Upper lobe of right lung (tissue), 1 donor: ENCODE measurements around the gene WWOX. TPM values are rescaled to one million over a fixed set of nuclear protein-coding genes. Genes with fewer than 3 reads are reported as not detected.

Source experiments
- ATAC-seq: fragments of 200-7000 bp; cut with Tn5 transposase; one replicate; pipeline ENCODE4 v1.9.1; 2020; ENCODE audit warnings: mild to moderate bottlenecking, moderate library complexity
- DNase-seq: peaks from one replicate; pipeline ENCODE4 v3.0.0-alpha.2; 2020
- H3K27ac ChIP-seq: fragments of 200-600 bp; one replicate; pipeline ENCODE4 v1.8.0; 2022
- H3K27me3 ChIP-seq: fragments of 200-600 bp; one replicate; pipeline ENCODE4 v1.8.0; 2022; ENCODE audit warnings: mild to moderate bottlenecking
- H3K36me3 ChIP-seq: fragments of 200-600 bp; one replicate; pipeline ENCODE4 v1.8.0; 2022
- H3K4me1 ChIP-seq: fragments of 200-600 bp; one replicate; pipeline ENCODE4 v1.8.0; 2022
- H3K4me3 ChIP-seq: fragments of 200-600 bp; one replicate; pipeline ENCODE4 v1.8.0; 2022; ENCODE audit warnings: mild to moderate bottlenecking
- H3K9me3 ChIP-seq: fragments of 200-600 bp; one replicate; pipeline ENCODE4 v1.8.0; 2022
- intact Hi-C: fragments of 100-400 bp; cut with DNase I; formaldehyde crosslinking; loops from one replicate; pipeline ENCODE4 v1.11.0; 2022
- total RNA-seq: library from RNA; stranded (reverse); fragmentation: NEBNext Ultra II Directional; extraction: Animal tissue kit (Norgen Biotek cat#: 25700); gene quantifications from one replicate; pipeline ENCODE4 v1.2.1, GENCODE V29; 2021
- TF ChIP-seq, protein P1 (sequence below): fragments of 200-600 bp; IDR thresholded peaks from one replicate; pipeline ENCODE4 v1.8.0; 2022; ENCODE audit warnings: antibody characterized with exemption
- donor health status: DM: no; HTN: yes; CAD: no; lungs with severe emphysema.

WWOX gene
- total RNA-seq, 1 donor from 2014 or later = 17.0 TPM

DNA sequence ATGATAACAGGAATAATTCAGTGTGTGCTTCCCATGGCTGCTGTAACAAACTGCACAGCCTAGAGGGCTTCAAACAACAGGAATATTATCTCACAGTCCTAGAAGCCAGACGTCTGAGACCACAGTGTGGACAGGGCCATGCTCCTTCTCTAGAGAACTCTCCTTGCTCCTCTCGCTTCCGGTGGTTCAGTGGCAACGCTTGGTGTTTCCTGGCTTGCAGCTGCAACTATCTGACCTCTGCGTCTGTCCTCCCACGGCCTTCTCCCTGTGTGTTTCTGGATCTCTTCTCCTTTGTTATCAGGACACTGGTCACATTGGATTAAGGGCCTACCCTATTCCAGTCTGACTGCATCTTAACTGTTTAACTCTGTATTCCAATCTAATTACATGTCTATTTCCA lies 1086.7 kb downstream of the WWOX start:
- no peak for DNase-seq

DNA sequence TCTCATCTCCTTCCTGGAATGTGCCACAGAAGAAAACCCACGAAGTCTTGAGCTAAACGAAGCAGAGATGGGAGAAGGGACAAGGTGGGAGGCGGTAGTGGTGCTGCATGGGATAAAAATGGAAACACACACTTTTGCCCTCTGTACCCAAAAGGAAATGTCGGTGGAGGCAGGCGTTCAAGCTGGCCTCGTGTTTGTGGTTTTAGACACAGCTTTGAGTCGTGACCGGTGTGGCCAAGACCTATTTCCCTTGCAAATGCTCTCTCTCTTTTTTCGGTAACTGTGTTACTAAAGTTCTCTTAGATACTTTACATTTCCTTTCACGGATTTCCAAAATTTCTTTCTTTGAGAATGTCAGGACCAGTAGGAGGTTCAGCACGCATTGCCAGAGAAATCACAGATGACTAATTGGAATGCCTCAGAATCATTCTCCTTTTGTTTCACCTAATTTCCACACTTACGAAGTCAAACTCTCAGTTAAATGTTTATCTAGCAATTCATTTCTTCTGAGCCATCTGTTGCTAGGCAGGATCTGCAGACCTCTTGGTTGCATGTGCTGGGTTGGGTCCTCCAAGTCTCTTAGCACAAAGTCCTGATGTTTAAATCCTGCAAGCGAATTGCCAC lies 1088.8 kb downstream of the WWOX start:
- no peak for ATAC-seq
- no peak overlapping the region for H3K27ac ChIP-seq
- no peak overlapping the region for H3K4me3 ChIP-seq
- no peaks in the 10 kb centered on the region for H3K4me1 ChIP-seq
- no peak for DNase-seq
- TF ChIP-seq, protein P1, sequence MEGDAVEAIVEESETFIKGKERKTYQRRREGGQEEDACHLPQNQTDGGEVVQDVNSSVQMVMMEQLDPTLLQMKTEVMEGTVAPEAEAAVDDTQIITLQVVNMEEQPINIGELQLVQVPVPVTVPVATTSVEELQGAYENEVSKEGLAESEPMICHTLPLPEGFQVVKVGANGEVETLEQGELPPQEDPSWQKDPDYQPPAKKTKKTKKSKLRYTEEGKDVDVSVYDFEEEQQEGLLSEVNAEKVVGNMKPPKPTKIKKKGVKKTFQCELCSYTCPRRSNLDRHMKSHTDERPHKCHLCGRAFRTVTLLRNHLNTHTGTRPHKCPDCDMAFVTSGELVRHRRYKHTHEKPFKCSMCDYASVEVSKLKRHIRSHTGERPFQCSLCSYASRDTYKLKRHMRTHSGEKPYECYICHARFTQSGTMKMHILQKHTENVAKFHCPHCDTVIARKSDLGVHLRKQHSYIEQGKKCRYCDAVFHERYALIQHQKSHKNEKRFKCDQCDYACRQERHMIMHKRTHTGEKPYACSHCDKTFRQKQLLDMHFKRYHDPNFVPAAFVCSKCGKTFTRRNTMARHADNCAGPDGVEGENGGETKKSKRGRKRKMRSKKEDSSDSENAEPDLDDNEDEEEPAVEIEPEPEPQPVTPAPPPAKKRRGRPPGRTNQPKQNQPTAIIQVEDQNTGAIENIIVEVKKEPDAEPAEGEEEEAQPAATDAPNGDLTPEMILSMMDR = no peak
- no peaks in the 10 kb centered on the region for H3K9me3 ChIP-seq
- intact Hi-C loops = no loop called here
- H3K27me3 ChIP-seq = no peaks in the 10 kb centered on the region
- H3K36me3 ChIP-seq = no peaks in the 10 kb centered on the region

More for the DNA sequence above, 1086.7 kb downstream of the WWOX start:
- no peak overlapping the region for H3K4me3 ChIP-seq
- H3K27me3 ChIP-seq = no peaks in the 10 kb centered on the region
- H3K9me3 ChIP-seq = no peaks in the 10 kb centered on the region
- no peaks in the 10 kb centered on the region for H3K36me3 ChIP-seq
- intact Hi-C loops = no loop called here
- no peak overlapping the region for H3K27ac ChIP-seq
- H3K4me1 ChIP-seq = no peaks in the 10 kb centered on the region
- ATAC-seq = no peak
- TF ChIP-seq, protein P1 = no peak

DNA sequence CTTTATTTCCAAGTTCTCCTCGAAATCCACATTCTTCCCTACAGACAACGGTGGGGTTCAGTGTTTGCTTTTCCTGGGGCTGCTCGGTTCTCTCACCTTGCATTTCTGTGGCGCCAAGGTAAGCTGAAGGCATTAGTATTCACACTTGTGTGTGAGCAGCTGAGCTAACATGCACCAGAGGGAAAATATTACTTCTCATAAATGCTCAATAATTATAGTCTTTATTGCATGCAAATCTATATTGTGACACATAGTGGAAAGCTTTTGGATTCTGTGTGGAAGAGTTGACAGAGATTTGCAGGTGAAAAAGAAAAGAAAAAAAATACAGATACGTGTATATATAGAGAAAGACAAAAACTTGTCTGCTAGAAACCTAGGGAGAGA lies 1089.3 kb downstream of the WWOX start:
- no peak overlapping the region for H3K27ac ChIP-seq
- ATAC-seq = no peak
- no peaks in the 10 kb centered on the region for H3K9me3 ChIP-seq
- H3K4me1 ChIP-seq = no peaks in the 10 kb centered on the region
- intact Hi-C loops = no loop called here
- no peak for DNase-seq
- no peak overlapping the region for H3K4me3 ChIP-seq
- no peaks in the 10 kb centered on the region for H3K27me3 ChIP-seq
- no peaks in the 10 kb centered on the region for H3K36me3 ChIP-seq
- TF ChIP-seq, protein P1 = no peak

DNA sequence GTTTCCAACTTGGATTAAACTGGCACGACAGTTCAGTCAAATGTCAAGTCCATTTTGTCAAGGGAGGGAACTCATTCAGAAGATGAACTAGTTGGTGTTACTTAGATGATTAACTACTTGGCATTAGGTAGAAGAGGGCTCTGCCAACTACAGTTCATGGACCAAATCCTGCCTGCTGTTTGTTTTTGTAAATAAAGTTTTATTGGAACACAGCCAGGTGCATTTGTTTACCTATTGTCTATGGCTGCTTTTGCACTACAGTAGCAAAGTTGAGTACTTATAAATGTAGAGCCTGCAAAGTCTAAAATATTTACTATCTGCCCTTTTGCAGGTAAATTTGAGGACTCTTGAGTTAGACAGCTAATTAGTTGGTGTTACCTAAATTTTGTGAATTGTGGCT lies 1091.1 kb downstream of the WWOX start:
- DNase-seq (no peak), ATAC-seq (no peak)
- Histone ChIP-seq H3K4me1 (no peaks in the 10 kb centered on the region), H3K4me3 (no peak overlapping the region), H3K27me3 (no peaks in the 10 kb centered on the region), H3K9me3 (no peaks in the 10 kb centered on the region), H3K36me3 (no peaks in the 10 kb centered on the region), H3K27ac (no peak overlapping the region)
- intact Hi-C loops = no loop called here
- TF ChIP-seq, protein P1 = no peak

DNA sequence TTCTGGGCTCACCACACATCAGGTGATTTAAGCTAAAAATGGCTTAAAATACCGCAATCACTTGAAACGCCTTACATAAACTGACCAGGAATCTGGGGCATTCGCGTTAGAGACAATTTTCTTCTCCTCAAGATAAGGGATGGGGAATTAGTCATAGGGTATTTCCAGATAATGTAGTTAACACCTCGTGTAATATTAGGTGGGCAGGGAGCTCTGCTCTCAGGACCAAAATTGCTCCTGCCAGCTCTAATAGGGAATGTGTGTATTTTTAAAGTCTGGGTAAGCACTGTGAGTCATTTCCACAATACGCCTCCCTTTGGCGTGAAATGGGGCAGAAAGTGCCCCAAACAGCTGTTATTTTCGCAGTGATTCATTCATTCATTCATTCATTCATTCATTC lies 1092.5 kb downstream of the WWOX start:
- DNase-seq (no peak), ATAC-seq (no peak)
- H3K4me1 ChIP-seq = no peaks in the 10 kb centered on the region
- no peaks in the 10 kb centered on the region for H3K27me3 ChIP-seq
- no peaks in the 10 kb centered on the region for H3K36me3 ChIP-seq
- H3K9me3 ChIP-seq = no peaks in the 10 kb centered on the region
- intact Hi-C loops = no loop called here
- H3K4me3 ChIP-seq = no peak overlapping the region
- H3K27ac ChIP-seq = no peak overlapping the region
- TF ChIP-seq, protein P1 = no peak

DNA sequence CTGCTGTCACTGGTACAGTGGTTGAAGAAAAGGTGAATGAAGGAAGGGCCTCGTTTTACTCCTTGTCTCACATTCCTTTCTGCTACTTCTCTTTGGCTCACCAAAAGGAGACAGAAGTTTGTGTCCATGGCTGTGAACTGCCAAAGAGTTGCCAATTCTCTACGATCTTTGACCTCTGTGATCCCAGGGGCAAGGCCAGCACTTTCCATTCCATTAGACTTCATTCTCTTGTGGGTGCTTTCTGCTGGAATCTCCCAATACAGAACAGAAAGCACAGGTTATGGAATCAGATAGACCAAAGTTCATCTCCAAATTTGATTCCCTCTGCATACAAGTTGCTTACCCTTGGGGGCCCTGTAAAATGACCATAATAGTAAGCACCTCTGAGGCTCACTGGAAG lies 1093.5 kb downstream of the WWOX start:
- no peaks in the 10 kb centered on the region for H3K36me3 ChIP-seq
- no peak for DNase-seq
- H3K4me3 ChIP-seq = no peak overlapping the region
- no peak overlapping the region for H3K27ac ChIP-seq
- H3K4me1 ChIP-seq = no peaks in the 10 kb centered on the region
- H3K9me3 ChIP-seq = no peaks in the 10 kb centered on the region
- TF ChIP-seq, protein P1 = no peak
- ATAC-seq = no peak
- no peaks in the 10 kb centered on the region for H3K27me3 ChIP-seq
- intact Hi-C loops = no loop called here
